ENCODE results near the gene RAPGEF3. TPM values are rescaled to one million over a fixed set of nuclear protein-coding genes. Genes with fewer than 3 reads are reported as not detected.

RAPGEF3 gene
- total and polyA plus RNA-seq, 4 donors, result 1.3 to 4.3 (median 1.4) TPM

DNA sequence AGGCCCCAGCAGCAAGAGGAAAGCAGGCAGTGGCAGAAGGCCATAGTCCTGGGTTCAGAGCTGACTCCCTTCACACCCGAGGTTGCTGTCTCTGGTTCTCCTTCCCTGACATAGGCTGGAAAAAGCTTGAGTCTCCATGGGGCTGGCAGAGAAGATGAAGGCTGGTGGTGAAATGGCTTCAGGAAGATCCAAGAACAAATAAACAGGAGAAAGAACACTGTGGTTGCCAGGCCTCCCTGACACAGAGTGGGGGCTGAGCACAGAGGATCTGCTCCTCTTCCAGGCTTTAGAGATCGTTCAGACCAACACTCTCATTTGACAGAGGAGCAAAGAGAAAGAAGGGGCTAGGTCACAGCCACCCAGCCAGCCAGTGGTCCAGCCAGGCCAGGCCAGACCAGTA, 46.7 kb upstream of the RAPGEF3 start:
- Histone ChIP-seq H3K27me3 (ENCODE audit: control insufficient read depth in 4 of 4, insufficient read depth in 4 of 4, low read length in 3 of 4) (no peaks in the 10 kb centered on the region), H3K4me3 (ENCODE audit: low read depth in 1 of 3, low read length in 3 of 3) (no peak overlapping the region), H3K36me3 (ENCODE audit: control insufficient read depth in 4 of 4, insufficient read depth in 3 of 4, low read depth in 1 of 4, low read length in 3 of 4) (no peaks in the 10 kb centered on the region), H3K9me3 (ENCODE audit: control insufficient read depth in 4 of 4, low read length in 3 of 4) (no peaks in the 10 kb centered on the region), H3K4me1 (ENCODE audit: control insufficient read depth in 4 of 4, insufficient read depth in 4 of 4, low read length in 3 of 4) (peaks cover 1 to 30% (median 8%) of the 10 kb centered on the region in 4 donors), H3K27ac (ENCODE audit: low read depth in 1 of 2, low read length in 2 of 2) (no peak overlapping the region), H3K9ac (ENCODE audit: low read depth in 1 of 2, low read length in 2 of 2) (no peak overlapping the region)
- 64% methylated on average over 2 of the region's 2 CpGs for WGBS
- DNase-seq (ENCODE audit: low spot score), result no peak
- TF ChIP-seq, protein P1, sequence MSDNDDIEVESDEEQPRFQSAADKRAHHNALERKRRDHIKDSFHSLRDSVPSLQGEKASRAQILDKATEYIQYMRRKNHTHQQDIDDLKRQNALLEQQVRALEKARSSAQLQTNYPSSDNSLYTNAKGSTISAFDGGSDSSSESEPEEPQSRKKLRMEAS (IDR thresholded peaks at IDR 0.05), result no peak
- TF ChIP-seq EGR1 (IDR thresholded peaks at IDR 0.05; ENCODE audit: low read depth in 2 of 2) (no peak), YY1 (IDR thresholded peaks at IDR 0.05) (no peak), RXRA (IDR thresholded peaks at IDR 0.05) (no peak), GABPA (IDR thresholded peaks at IDR 0.05 in 1 of 2, conservative IDR thresholded peaks at IDR 0.05 in 1 of 2) (no peak), FOXA2 (IDR thresholded peaks at IDR 0.05) (no peak), HNF4G (IDR thresholded peaks at IDR 0.05) (no peak), RAD21 (IDR thresholded peaks at IDR 0.05) (no peak), SP1 (IDR thresholded peaks at IDR 0.05) (no peak)
- TF ChIP-seq, protein P2, sequence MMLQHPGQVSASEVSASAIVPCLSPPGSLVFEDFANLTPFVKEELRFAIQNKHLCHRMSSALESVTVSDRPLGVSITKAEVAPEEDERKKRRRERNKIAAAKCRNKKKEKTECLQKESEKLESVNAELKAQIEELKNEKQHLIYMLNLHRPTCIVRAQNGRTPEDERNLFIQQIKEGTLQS (IDR thresholded peaks at IDR 0.05), result no peak
- TF ChIP-seq, protein P3, sequence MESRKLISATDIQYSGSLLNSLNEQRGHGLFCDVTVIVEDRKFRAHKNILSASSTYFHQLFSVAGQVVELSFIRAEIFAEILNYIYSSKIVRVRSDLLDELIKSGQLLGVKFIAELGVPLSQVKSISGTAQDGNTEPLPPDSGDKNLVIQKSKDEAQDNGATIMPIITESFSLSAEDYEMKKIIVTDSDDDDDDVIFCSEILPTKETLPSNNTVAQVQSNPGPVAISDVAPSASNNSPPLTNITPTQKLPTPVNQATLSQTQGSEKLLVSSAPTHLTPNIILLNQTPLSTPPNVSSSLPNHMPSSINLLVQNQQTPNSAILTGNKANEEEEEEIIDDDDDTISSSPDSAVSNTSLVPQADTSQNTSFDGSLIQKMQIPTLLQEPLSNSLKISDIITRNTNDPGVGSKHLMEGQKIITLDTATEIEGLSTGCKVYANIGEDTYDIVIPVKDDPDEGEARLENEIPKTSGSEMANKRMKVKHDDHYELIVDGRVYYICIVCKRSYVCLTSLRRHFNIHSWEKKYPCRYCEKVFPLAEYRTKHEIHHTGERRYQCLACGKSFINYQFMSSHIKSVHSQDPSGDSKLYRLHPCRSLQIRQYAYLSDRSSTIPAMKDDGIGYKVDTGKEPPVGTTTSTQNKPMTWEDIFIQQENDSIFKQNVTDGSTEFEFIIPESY (IDR thresholded peaks at IDR 0.05), result no peak
- TF ChIP-seq, protein P4, sequence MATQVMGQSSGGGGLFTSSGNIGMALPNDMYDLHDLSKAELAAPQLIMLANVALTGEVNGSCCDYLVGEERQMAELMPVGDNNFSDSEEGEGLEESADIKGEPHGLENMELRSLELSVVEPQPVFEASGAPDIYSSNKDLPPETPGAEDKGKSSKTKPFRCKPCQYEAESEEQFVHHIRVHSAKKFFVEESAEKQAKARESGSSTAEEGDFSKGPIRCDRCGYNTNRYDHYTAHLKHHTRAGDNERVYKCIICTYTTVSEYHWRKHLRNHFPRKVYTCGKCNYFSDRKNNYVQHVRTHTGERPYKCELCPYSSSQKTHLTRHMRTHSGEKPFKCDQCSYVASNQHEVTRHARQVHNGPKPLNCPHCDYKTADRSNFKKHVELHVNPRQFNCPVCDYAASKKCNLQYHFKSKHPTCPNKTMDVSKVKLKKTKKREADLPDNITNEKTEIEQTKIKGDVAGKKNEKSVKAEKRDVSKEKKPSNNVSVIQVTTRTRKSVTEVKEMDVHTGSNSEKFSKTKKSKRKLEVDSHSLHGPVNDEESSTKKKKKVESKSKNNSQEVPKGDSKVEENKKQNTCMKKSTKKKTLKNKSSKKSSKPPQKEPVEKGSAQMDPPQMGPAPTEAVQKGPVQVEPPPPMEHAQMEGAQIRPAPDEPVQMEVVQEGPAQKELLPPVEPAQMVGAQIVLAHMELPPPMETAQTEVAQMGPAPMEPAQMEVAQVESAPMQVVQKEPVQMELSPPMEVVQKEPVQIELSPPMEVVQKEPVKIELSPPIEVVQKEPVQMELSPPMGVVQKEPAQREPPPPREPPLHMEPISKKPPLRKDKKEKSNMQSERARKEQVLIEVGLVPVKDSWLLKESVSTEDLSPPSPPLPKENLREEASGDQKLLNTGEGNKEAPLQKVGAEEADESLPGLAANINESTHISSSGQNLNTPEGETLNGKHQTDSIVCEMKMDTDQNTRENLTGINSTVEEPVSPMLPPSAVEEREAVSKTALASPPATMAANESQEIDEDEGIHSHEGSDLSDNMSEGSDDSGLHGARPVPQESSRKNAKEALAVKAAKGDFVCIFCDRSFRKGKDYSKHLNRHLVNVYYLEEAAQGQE (IDR thresholded peaks at IDR 0.05), result no peak
- TF ChIP-seq, protein P5, sequence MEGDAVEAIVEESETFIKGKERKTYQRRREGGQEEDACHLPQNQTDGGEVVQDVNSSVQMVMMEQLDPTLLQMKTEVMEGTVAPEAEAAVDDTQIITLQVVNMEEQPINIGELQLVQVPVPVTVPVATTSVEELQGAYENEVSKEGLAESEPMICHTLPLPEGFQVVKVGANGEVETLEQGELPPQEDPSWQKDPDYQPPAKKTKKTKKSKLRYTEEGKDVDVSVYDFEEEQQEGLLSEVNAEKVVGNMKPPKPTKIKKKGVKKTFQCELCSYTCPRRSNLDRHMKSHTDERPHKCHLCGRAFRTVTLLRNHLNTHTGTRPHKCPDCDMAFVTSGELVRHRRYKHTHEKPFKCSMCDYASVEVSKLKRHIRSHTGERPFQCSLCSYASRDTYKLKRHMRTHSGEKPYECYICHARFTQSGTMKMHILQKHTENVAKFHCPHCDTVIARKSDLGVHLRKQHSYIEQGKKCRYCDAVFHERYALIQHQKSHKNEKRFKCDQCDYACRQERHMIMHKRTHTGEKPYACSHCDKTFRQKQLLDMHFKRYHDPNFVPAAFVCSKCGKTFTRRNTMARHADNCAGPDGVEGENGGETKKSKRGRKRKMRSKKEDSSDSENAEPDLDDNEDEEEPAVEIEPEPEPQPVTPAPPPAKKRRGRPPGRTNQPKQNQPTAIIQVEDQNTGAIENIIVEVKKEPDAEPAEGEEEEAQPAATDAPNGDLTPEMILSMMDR (IDR thresholded peaks at IDR 0.05; ENCODE audit: low read depth, low read length, missing input control), result no peak

DNA sequence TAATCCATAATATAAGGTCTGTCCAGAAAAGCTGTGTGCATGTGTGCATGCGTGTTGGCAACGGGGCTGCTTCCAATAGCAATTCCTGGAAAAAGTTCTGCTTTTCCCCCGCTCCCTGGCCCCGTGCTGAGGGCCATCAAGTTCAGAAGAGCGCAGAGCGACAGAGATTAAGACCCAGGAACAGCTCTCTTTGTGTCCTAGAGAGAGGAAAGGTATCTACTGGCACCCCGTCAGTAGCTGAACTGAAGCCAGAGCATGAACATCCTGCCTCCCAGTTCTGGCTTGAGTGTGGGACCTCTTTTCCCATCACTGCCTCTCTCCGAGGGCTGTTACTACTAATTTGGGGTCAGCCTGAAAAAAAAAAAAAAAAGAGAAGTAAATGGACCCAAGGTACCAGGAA, 45.5 kb upstream of the RAPGEF3 start:
- H3K27me3 ChIP-seq (ENCODE audit: control insufficient read depth in 4 of 4, insufficient read depth in 4 of 4, low read length in 3 of 4), result no peaks in the 10 kb centered on the region
- no peak overlapping the region for H3K9ac ChIP-seq (ENCODE audit: low read depth in 1 of 2, low read length in 2 of 2)
- TF ChIP-seq GABPA (IDR thresholded peaks at IDR 0.05 in 1 of 2, conservative IDR thresholded peaks at IDR 0.05 in 1 of 2) (no peak), EGR1 (IDR thresholded peaks at IDR 0.05; ENCODE audit: low read depth in 2 of 2) (no peak)
- TF ChIP-seq, protein P1 (IDR thresholded peaks at IDR 0.05), result no peak
- no peak overlapping the region for H3K4me3 ChIP-seq (ENCODE audit: low read depth in 1 of 3, low read length in 3 of 3)
- H3K9me3 ChIP-seq (ENCODE audit: control insufficient read depth in 4 of 4, low read length in 3 of 4), result no peaks in the 10 kb centered on the region
- no peaks in the 10 kb centered on the region for H3K36me3 ChIP-seq (ENCODE audit: control insufficient read depth in 4 of 4, insufficient read depth in 3 of 4, low read depth in 1 of 4, low read length in 3 of 4)
- H3K4me1 ChIP-seq (ENCODE audit: control insufficient read depth in 4 of 4, insufficient read depth in 4 of 4, low read length in 3 of 4), result peaks cover 1 to 33% (median 8%) of the 10 kb centered on the region in 4 donors
- H3K27ac ChIP-seq (ENCODE audit: low read depth in 1 of 2, low read length in 2 of 2), result no peak overlapping the region
- WGBS, result 79% methylated on average over 8 of the region's 8 CpGs
- no peak for DNase-seq (ENCODE audit: low spot score)
